ENCODE results near the gene MAFG.

DNA sequence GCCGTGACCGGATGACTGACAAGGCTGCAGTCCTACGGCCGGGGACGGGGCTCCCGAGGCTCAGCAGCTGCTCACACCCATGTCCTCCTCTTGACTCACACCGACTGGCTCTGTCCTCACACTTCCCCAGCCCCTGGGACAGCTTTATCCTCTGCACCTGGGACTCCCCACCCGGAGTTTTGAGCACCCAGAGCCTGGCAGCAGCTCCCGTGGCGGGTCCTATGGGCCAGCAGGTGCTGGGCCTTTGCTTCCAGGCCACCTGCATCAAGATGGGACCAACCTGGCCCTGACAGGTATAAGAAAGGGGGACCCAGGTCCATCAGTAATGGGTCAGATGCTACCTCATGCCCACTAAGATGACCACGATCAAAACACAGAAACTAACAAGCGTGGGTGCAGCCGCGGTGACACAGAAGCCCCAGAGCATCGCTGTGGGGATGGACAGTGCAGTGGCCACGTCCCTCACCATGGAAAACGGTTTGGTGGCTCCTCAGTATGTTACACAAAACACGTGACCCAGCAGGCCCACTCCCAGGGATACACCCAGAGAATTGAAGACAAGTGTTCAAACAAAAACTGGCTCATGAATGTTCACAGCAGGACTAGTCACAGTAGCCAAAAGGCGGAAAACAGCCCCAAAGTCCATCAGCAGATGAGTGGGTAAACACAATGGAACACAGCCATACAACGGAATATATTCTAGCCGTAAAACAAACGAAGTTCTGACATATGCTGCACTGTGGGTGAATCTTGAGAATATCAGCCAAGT, 36.7 kb upstream of the MAFG start:
- TF ChIP-seq RAD21 (conservative IDR thresholded peaks at IDR 0.05) = no peak
- TF ChIP-seq, protein P1, sequence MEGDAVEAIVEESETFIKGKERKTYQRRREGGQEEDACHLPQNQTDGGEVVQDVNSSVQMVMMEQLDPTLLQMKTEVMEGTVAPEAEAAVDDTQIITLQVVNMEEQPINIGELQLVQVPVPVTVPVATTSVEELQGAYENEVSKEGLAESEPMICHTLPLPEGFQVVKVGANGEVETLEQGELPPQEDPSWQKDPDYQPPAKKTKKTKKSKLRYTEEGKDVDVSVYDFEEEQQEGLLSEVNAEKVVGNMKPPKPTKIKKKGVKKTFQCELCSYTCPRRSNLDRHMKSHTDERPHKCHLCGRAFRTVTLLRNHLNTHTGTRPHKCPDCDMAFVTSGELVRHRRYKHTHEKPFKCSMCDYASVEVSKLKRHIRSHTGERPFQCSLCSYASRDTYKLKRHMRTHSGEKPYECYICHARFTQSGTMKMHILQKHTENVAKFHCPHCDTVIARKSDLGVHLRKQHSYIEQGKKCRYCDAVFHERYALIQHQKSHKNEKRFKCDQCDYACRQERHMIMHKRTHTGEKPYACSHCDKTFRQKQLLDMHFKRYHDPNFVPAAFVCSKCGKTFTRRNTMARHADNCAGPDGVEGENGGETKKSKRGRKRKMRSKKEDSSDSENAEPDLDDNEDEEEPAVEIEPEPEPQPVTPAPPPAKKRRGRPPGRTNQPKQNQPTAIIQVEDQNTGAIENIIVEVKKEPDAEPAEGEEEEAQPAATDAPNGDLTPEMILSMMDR (IDR thresholded peaks at IDR 0.05; ENCODE audit: poor library complexity, severe bottlenecking) = no peak
- no peak for TF ChIP-seq POLR2AphosphoS5 (IDR thresholded peaks at IDR 0.05)
- TF ChIP-seq, protein P2, sequence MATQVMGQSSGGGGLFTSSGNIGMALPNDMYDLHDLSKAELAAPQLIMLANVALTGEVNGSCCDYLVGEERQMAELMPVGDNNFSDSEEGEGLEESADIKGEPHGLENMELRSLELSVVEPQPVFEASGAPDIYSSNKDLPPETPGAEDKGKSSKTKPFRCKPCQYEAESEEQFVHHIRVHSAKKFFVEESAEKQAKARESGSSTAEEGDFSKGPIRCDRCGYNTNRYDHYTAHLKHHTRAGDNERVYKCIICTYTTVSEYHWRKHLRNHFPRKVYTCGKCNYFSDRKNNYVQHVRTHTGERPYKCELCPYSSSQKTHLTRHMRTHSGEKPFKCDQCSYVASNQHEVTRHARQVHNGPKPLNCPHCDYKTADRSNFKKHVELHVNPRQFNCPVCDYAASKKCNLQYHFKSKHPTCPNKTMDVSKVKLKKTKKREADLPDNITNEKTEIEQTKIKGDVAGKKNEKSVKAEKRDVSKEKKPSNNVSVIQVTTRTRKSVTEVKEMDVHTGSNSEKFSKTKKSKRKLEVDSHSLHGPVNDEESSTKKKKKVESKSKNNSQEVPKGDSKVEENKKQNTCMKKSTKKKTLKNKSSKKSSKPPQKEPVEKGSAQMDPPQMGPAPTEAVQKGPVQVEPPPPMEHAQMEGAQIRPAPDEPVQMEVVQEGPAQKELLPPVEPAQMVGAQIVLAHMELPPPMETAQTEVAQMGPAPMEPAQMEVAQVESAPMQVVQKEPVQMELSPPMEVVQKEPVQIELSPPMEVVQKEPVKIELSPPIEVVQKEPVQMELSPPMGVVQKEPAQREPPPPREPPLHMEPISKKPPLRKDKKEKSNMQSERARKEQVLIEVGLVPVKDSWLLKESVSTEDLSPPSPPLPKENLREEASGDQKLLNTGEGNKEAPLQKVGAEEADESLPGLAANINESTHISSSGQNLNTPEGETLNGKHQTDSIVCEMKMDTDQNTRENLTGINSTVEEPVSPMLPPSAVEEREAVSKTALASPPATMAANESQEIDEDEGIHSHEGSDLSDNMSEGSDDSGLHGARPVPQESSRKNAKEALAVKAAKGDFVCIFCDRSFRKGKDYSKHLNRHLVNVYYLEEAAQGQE (IDR thresholded peaks at IDR 0.05; ENCODE audit: borderline replicate concordance) = no peak
- no peak for TF ChIP-seq EP300 (conservative IDR thresholded peaks at IDR 0.05; ENCODE audit: poor library complexity, severe bottlenecking)
